Adipose tissue (tissue), 3 donors: ENCODE measurements around the gene GJA4. TPM values are rescaled to one million over a fixed set of nuclear protein-coding genes. Genes with fewer than 3 reads are reported as not detected.
"Not testable (repeated sequence)": the region's sequence is repeated elsewhere in the genome, so short reads cannot be mapped to it uniquely, and the experiment has no call there.

Source experiments
- H3K27ac ChIP-seq: one replicate; pipeline ENCODE4 v1.5.1; 2013; ENCODE audit warnings: low read depth, low read length
- whole genome bisulfite sequencing, 3 donors: extraction: QIAGEN DNeasy Blood & Tissue Kit; methylation state at CpG; one replicate each; pipeline ENCODE4 v1.1.7; 2013; 5-methylcytosine and 5-hydroxymethylcytosine counted together
- polyA plus RNA-seq, 3 donors: library from polyadenylated mRNA; stranded (reverse); fragments of 200-250 nt; gene quantifications; one replicate each; pipeline ENCODE4 v1.2.3, GENCODE V29; 2013
- donor health status: healthy with polysubstance abuse.
- donor health status: Bipolar disorder and iron deficiency.
- donor health status: healthy.

GJA4 gene
- polyA plus RNA-seq, 3 donors = 5.9 to 68.1 (median 19.5) TPM

- 59 to 68% (median 64%) methylated on average over 7 of the region's 7 CpGs for WGBS, 3 donors
- H3K27ac ChIP-seq = no peak overlapping the region
These were observed 30.2 kb upstream of the GJA4 start for GRCh38 chr1:34762474-34763141.

- 55 to 59% (median 56%) methylated on average over 8 of the region's 8 CpGs for WGBS, 3 donors
- no peak overlapping the region for H3K27ac ChIP-seq
These were observed 29.5 kb upstream of the GJA4 start for GRCh38 chr1:34763142-34763781.

GRCh38 chr1:34768856-34769255, 23.9 kb upstream of the GJA4 start:
- 68 to 69% (median 69%) methylated on average over 3 of the region's 3 CpGs for WGBS, 3 donors
- no peak overlapping the region for H3K27ac ChIP-seq

DNA sequence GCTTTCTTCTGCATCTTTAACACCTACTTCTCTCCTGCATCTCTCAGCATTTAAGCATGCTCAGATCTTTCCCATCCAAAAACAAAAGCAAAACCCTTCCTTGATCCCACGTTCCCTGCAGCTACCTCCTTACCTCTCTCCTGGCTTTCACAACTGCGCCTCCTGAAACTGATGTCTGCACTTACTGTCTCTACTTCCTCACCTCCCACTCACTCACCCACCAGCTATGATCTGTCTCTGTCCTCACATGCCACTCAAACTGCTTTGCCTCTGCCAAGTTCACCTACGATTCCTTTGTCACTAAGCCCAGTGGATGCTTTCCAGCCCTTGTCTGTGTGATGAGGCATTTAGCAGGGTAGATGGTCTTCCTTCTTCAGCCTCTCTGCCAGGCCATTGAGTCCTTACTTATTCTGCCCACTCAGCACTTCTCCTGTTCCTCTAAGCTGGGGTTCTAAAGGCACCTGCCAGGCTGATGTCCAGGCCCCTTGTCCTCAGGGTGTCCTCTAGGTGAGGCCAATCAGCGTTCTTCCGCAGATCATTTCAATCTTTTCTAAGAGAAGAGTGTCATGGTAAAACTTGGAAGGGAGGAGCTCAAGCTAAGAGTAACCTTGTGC, 21.8 kb upstream of the GJA4 start:
- H3K27ac ChIP-seq = no peak overlapping the region
- 80 to 87% (median 83%) methylated on average over 5 of the region's 5 CpGs for WGBS, 3 donors

DNA sequence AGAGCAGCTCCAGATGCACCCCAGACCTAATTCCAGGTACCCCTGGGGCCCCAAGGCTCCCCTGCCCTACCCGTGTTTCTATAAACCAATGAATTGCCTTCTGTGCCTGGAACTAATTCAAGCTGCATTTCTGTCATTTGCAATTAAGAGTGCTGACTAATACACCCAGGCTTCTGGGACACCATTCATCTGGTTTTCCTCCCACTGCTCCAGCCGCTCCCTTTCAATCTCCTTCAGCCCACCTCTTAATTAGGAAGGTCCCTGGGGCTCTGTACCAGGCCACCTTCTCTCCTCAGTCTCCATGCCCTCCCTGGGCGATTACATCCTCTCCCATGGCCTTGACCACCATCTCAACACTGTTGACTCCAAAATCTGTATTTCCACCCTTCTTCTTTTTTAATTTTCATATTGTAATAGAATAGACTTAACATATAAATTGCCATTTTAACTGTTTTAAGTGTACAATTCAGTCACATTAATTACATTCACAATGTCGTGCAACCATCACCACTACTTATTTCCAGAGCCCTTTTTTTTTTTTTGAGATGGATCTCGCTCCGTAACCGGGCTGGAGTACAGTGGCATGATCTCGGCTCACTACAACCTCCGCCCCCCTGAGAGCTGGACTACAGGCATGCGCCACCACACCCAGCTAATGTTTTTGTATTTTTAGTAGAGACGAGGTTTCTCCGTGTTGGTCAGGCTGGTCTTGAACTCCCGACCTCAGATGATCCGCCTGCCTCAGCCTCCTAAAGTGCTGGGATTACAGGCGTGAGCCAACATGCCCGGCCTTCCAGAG, 21.0 kb upstream of the GJA4 start:
- WGBS, 3 donors = 84 to 88% (median 88%) methylated on average over 16 of the region's 16 CpGs
- no peak overlapping the region for H3K27ac ChIP-seq

GRCh38 chr1:34773114-34773513, 19.7 kb upstream of the GJA4 start:
- 82 to 95% (median 87%) methylated on average over 4 of the region's 4 CpGs for WGBS, 3 donors
- H3K27ac ChIP-seq = not testable (repeated sequence)

- WGBS, 3 donors = 56 to 81% (median 61%) methylated on average over 8 of the region's 8 CpGs
These were observed 17.8 kb upstream of the GJA4 start for GRCh38 chr1:34774957-34775356.

DNA sequence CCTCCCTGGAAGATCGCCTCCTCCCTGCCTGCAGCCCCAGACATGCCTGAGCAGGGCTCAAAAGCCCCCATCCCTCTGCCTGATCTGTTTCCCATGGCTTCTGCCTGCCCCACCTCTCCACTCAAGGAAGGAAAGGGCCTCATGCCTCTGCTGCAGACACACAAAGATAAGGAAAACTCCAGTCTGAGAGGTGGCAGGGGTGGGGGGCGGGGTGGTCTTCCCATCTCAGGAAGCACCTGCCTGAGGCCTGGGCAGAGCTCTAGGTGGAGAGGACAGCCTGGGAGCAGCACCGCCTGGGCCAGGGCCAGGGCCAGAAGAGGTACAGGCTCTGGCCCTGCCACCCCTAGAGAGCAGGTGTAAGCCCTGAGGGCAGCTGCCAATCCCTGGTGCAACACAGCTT, 15.9 kb upstream of the GJA4 start:
- no peak overlapping the region for H3K27ac ChIP-seq
- WGBS, 3 donors = 50 to 75% (median 57%) methylated on average over 2 to 3 of the region's 3 CpGs

More at GRCh38 chr1:34774957-34775356, 17.8 kb upstream of the GJA4 start:
- H3K27ac ChIP-seq = no peak overlapping the region

DNA sequence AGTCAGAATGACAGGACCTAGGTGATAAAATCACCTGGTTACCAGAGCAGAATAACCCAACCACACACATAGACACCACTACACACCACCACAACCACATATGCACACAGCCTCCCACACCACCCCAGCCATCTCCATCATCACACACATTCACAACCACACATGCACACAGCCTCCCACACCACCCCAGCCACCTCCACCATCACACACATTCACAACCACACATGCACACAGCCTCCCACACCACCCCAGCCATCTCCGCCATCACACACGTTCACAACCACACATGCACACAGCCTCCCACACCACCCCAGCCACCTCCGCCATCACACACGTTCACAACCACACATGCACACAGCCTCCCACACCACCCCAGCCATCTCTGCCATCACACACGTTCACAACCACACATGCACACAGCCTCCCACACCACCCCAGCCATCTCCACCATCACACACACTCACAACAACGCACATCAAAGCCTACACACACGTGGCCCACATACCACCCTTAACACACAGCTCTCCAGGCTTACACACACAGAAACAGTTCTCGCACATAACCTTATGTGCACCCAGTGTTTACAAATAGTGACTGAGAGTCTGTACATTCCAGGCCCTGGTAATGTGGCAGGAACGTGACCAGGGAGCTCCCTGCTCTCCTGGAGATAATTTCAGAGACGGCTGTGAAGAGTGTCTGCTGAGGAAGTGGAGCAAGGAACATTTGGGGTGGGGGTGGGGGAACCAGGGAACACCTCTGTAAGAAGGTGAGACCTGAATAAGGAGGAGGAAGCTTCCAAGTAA, 15.1 kb upstream of the GJA4 start:
- WGBS, 3 donors = 54 to 76% (median 56%) methylated on average over 10 of the region's 10 CpGs
- H3K27ac ChIP-seq = no peak overlapping the region

- 79 to 82% (median 81%) methylated on average over 6 of the region's 6 CpGs for WGBS, 3 donors
- H3K27ac ChIP-seq = no peak overlapping the region
These were observed 14.4 kb upstream of the GJA4 start for GRCh38 chr1:34778381-34778780.

DNA sequence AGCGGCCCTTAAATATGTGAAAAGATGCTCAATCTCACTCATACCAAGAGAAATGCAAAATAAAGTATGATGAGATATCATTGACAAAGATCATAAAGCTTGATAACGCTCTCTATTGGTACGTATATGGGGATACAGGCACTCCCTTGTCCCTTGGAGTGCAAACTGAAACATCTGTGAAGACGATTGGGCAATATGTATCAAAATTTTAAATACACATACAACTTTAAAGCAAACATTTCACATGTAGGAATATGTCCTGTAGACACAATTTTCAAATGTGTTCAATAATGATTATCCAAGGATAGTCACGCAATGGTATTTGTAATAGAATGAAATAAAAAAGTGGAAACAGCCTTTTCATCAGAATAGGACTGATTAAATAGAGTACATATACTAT, 13.8 kb upstream of the GJA4 start:
- WGBS, 3 donors = 81 to 90% (median 89%) methylated on average over 5 of the region's 5 CpGs
- no peak overlapping the region for H3K27ac ChIP-seq

DNA sequence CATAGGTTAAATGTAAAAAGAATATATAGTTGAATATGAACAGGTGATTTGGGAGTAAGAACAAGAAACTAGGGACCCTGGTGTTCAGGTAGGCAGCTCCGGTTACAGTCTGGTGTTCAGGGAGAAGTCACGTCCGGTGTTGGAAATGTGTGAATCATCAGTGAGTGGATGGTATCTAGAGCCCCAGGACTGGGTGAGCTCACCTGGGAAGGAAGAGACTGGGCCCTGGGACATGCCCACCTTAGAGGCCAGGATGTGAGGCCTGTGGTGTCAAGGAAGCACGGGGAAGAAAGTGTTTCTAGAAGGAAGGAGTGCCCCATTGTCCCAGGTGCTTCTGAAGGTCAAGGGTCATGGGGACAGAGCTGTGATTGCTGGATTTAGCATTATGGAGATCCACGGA, 13.3 kb upstream of the GJA4 start:
- WGBS, 3 donors = 75 to 85% (median 81%) methylated on average over 5 of the region's 5 CpGs
- H3K27ac ChIP-seq = no peak overlapping the region

GRCh38 chr1:34779962-34780361, 12.8 kb upstream of the GJA4 start:
- H3K27ac ChIP-seq = no peak overlapping the region
- WGBS, 3 donors = 81 to 91% (median 86%) methylated on average over 5 of the region's 5 CpGs

DNA sequence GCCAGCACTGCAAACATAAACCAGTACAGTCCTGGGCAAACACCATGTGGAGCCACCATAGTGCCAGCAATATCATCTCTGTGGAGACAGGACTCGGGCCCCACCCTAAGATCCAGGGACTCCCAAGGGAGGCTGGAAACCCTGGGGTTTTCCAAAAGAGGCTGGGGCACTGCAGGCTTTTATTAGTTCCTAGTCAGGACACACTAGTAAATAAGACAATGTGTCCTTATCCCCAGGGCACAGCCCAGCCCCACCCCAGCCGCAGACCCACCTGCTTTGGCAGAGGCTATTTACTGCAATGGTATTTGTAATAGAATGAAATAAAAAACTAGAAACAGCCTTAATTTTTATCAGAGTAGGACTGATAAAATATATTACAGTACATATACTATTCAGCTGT, 12.3 kb upstream of the GJA4 start:
- H3K27ac ChIP-seq = no peak overlapping the region

DNA sequence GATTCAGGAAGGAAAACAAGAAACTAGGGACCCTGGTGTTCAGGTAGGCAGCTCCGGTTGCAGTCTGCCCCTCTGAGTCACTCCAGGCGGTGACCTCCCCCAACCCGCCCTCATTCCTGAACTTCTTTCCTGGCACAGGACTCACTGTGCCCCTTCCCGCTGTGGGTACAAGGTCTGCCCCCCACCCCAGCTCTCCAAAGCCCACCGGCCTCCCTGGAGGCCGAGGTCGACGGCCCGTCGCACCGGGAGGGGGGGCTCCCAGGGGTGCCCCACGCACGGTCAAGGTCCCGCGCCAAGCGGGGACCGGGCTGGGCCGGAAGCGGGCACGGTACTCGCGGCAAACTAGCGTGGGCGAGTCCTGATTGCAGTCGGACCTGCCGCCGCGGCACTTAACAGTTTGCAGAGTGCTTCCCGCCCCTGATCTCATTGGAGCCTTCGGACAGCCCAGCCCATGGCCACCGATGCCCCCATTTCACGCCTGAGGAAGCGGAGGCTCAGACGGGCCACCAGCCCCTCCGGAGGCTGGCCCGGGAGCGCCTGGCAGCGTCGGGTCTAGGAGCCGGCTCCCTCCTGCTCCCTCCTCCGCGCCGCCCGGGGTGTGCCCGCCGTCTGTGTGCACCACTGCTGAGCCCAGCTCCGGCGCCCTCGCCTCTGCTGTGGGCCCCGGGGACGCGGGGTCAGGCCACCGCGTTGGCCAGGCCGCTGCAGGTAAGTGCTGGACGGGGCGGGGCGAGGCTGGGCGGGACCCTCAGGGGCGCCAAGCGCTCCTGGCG, 11.5 kb upstream of the GJA4 start, which contains the start of gene GJB3:
Gene GJB3, plus strand, starts transcription at position 144 of the 773 bp plus-strand sequence. CDS start 3,549 bp downstream, outside the sequence.
- H3K27ac ChIP-seq = no peak within 1 kb of the TSS
- 1 to 4% (median 2%) methylated on average over 36 to 62 of the region's 62 CpGs for WGBS, 3 donors

More for the DNA sequence above, 12.3 kb upstream of the GJA4 start:
- 84 to 91% (median 90%) methylated on average over 2 of the region's 2 CpGs for WGBS, 3 donors

- H3K27ac ChIP-seq = no peak overlapping the region
- 7 to 11% (median 9%) methylated on average over 18 of the region's 18 CpGs for WGBS, 3 donors
These were observed 10.9 kb upstream of the GJA4 start for GRCh38 chr1:34781844-34782391.

DNA sequence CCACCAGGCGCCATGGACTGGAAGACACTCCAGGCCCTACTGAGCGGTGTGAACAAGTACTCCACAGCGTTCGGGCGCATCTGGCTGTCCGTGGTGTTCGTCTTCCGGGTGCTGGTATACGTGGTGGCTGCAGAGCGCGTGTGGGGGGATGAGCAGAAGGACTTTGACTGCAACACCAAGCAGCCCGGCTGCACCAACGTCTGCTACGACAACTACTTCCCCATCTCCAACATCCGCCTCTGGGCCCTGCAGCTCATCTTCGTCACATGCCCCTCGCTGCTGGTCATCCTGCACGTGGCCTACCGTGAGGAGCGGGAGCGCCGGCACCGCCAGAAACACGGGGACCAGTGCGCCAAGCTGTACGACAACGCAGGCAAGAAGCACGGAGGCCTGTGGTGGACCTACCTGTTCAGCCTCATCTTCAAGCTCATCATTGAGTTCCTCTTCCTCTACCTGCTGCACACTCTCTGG, 8.0 kb upstream of the GJA4 start:
- no peak overlapping the region for H3K27ac ChIP-seq
- WGBS, 3 donors = 87 to 90% (median 88%) methylated on average over 28 of the region's 28 CpGs
